ENCODE results near the gene HTR4. TPM values are rescaled to one million over a fixed set of nuclear protein-coding genes. Genes with fewer than 3 reads are reported as not detected.

HTR4 gene
- not detected in 2 replicates for polyA plus RNA-seq

GRCh38 chr5:148653836-148654781 is at the start of gene HTR4:
HTR4 (minus strand) TSS chr5:148654527; CDS start chr5:148637014, 17,513 bp downstream.

Other genes starting within 250 kb of the HTR4 start
- gene ADRB2, start 172.1 kb upstream of the HTR4 start, polyA plus RNA-seq = not detected in 2 replicates

Measured in Purkinje cell (primary cell).